ENCODE measurements around the gene IL18. TPM values are rescaled to one million over a fixed set of nuclear protein-coding genes. Genes with fewer than 3 reads are reported as not detected.
A peak's percentile ranks its signal among the peaks of the same experiment; 100 is the strongest.

The IL18 gene
- total and polyA plus RNA-seq, 9 of the 15 experiments (the other 6 are each of a cell fraction or from before 2014, with no cell fraction given): 4.1 to 10.0 (median 6.1) TPM

- intact Hi-C loops (cut with micrococcal nuclease) (no loop called here), in situ Hi-C loops (cut with MboI) (no loop called here)
- no peak overlapping the region for H3K9ac ChIP-seq (ENCODE audit: insufficient read depth in 1 of 2, low read depth in 2 of 2, low read length in 2 of 2)
- H3K79me2 ChIP-seq (ENCODE audit: control insufficient read depth, insufficient read depth, low read length): no peaks in the 10 kb centered on the region
- ChIA-PET CTCF (ENCODE audit: low intra/inter-chr PET ratio) (interaction anchor here (0.6 kb wide), 1 partner anchor 278 kb away, joined by 4 read pairs; no protein-coding TSS in a partner anchor), POLR2A (interaction anchor here (1.3 kb wide), 1 partner anchor 21 kb away, joined by 3 read pairs; no protein-coding TSS in a partner anchor)
- BruUV-seq (replicated peaks): no TSS peak
- no peaks in the 10 kb centered on the region for H3K9me3 ChIP-seq (replicated peaks; ENCODE audit: control insufficient read depth, insufficient read depth, low read depth, low read length)
- ATAC-seq (no peak), FAIRE-seq (no peak), DNase-seq (ENCODE audit: extremely low read depth in 1 of 4, low spot score in 3 of 4) (no peak)
- no peak overlapping the region for H3K27ac ChIP-seq (ENCODE audit: extremely low read depth, low read depth, low read length)
- H2AFZ ChIP-seq (ENCODE audit: low read depth, low read length): no peak overlapping the region
- no peak overlapping the region for H3K4me3 ChIP-seq
- H4K20me1 ChIP-seq (replicated peaks; ENCODE audit: control insufficient read depth, insufficient read depth, low read length): peaks cover 3% of the 10 kb centered on the region; the same call in 1 of the 2 replicates
- WGBS (ENCODE audit: insufficient coverage, low coverage, missing lambda C conversion rate): 19% methylated on average over 1 of the region's 1 CpG
- H3K4me2 ChIP-seq (ENCODE audit: insufficient read depth, low read length): no peak overlapping the region
- H3K27me3 ChIP-seq (ENCODE audit: control insufficient read depth in 2 of 2, insufficient read depth in 2 of 2, low read length in 2 of 2): peaks cover 0 to 8% of the 10 kb centered on the region in 2 experiments; a peak in 2 of 5 replicates
- peaks cover 0 to 8% of the 10 kb centered on the region in 2 experiments; a peak in 2 of 5 replicates for H3K4me1 ChIP-seq (replicated peaks in 1 of 2; ENCODE audit: control insufficient read depth in 2 of 2, insufficient read depth in 2 of 2, low read length in 2 of 2)
- no peak for TF ChIP-seq TEAD1 (CRISPR knock-in tag; IDR thresholded peaks at IDR 0.05)
- no peak for TF ChIP-seq BDP1 (IDR thresholded peaks at IDR 0.05; ENCODE audit: insufficient read depth, insufficient read length)
- H3K36me3 ChIP-seq (ENCODE audit: control insufficient read depth, insufficient read depth, low read length): no peaks in the 10 kb centered on the region
- no peaks in the 10 kb centered on the region for H3K9me1 ChIP-seq (ENCODE audit: control insufficient read depth, insufficient read depth, low read length)
These were observed 12.2 kb upstream of the IL18 start for GRCh38 chr11:112176077-112176476.

- Histone ChIP-seq H3K36me3 (ENCODE audit: control insufficient read depth, insufficient read depth, low read length) (no peaks in the 10 kb centered on the region), H3K4me1 (replicated peaks in 1 of 2; ENCODE audit: control insufficient read depth in 2 of 2, insufficient read depth in 2 of 2, low read length in 2 of 2) (peaks cover 0 to 8% of the 10 kb centered on the region in 2 experiments; a peak in 2 of 5 replicates), H2AFZ (ENCODE audit: low read depth, low read length) (peak overlapping the region; percentile 77), H3K4me3 (no peak overlapping the region), H3K4me2 (ENCODE audit: insufficient read depth, low read length) (peak overlapping the region; percentile 68), H3K79me2 (ENCODE audit: control insufficient read depth, insufficient read depth, low read length) (no peaks in the 10 kb centered on the region), H3K27ac (ENCODE audit: extremely low read depth, low read depth, low read length) (no peak overlapping the region), H3K27me3 (ENCODE audit: control insufficient read depth in 2 of 2, insufficient read depth in 2 of 2, low read length in 2 of 2) (peaks cover 0 to 8% of the 10 kb centered on the region in 2 experiments; a peak in 2 of 5 replicates), H4K20me1 (replicated peaks; ENCODE audit: control insufficient read depth, insufficient read depth, low read length) (peaks cover 3% of the 10 kb centered on the region; the same call in 1 of the 2 replicates), H3K9me3 (replicated peaks; ENCODE audit: control insufficient read depth, insufficient read depth, low read depth, low read length) (no peaks in the 10 kb centered on the region), H3K9me1 (ENCODE audit: control insufficient read depth, insufficient read depth, low read length) (no peaks in the 10 kb centered on the region), H3K9ac (ENCODE audit: insufficient read depth in 1 of 2, low read depth in 2 of 2, low read length in 2 of 2) (peak overlapping the region in 1 of 2 experiments; percentile 45; a peak in 1 of 4 replicates)
- DNase-seq (ENCODE audit: extremely low read depth in 1 of 4, low spot score in 3 of 4): no peak
- no TSS peak for BruUV-seq (replicated peaks)
- intact Hi-C loops (cut with micrococcal nuclease): loop anchor here (1.0 to 2.0 kb wide), 2 partner anchors 62 to 297 kb away; partner anchors contain the start of genes CFAP68 and FDXACB1
- no peak for FAIRE-seq
- CTCF ChIA-PET (ENCODE audit: low intra/inter-chr PET ratio): interaction anchor here (0.6 to 1.3 kb wide), 3 partner anchors 13 to 277 kb away, joined by 3 to 4 read pairs (median 3); no protein-coding TSS in a partner anchor
- POLR2A ChIA-PET: interaction anchor here (0.7 to 1.3 kb wide), 2 partner anchors 11 to 22 kb away, joined by 3 read pairs; partner anchors contain the start of gene IL18
- 4% methylated on average over 4 of the region's 4 CpGs for WGBS (ENCODE audit: insufficient coverage, low coverage, missing lambda C conversion rate)
- TF ChIP-seq DEAF1 (CRISPR knock-in tag; IDR thresholded peaks at IDR 0.05) (no peak), ZNF444 (CRISPR knock-in tag; IDR thresholded peaks at IDR 0.05) (no peak), FOXJ3 (CRISPR knock-in tag; IDR thresholded peaks at IDR 0.05) (0 out of 2 replicates have a peak, but pooled peaks have one; percentile 13)
- ATAC-seq: peak; percentile 25
- in situ Hi-C loops (cut with MboI): no loop called here
These were observed 11.7 kb upstream of the IL18 start for GRCh38 chr11:112175599-112175952.
